IMR-90 (cell line): ENCODE measurements around the gene RRP1B. TPM values are rescaled to one million over a fixed set of nuclear protein-coding genes. Genes with fewer than 3 reads are reported as not detected.

Experiments
- ATAC-seq: fragments of 200-7000 bp; cut with Tn5 transposase; 2 replicates; pipeline ENCODE4 v1.9.1; 2020; ENCODE audit warnings: low read depth, mild to moderate bottlenecking, moderate library complexity
- BruUV-seq: library from RNA; stranded (reverse); fragments of 400-500 nt; replicated peaks from 2 replicates; lab custom pipeline; 2021; lab: Mats Ljungman, UMichigan
- CTCF ChIA-PET: fragments of 300-600 bp; formaldehyde crosslinking; extraction: SDS; loops from one replicate; lab custom pipeline; 2021; ENCODE audit warnings: antibody characterized with exemption; lab: Yijun Ruan, JAX
- POLR2A ChIA-PET: fragments of 300-600 bp; sonication (Branson Sonifier 250); formaldehyde crosslinking; loops from one replicate; lab custom pipeline; 2022; ENCODE audit warnings: antibody characterized with exemption; ENCODE audit not compliant: unreplicated experiment; lab: Charles Lee
- DNase-seq: peaks from one replicate; pipeline ENCODE4 v3.0.0; 2013
- H2AFZ ChIP-seq: replicated peaks from 2 replicates; pipeline ENCODE3; 2013; ENCODE audit warnings: low read length, mild to moderate bottlenecking; ENCODE audit not compliant: poor library complexity
- H2AK5ac ChIP-seq: 2 replicates; pipeline ENCODE4 v1.6.1; 2013; ENCODE audit warnings: low read depth, low read length, inconsistent platforms
- H2AK9ac ChIP-seq: replicated peaks from 2 replicates; pipeline ENCODE3; 2013; ENCODE audit warnings: mild to moderate bottlenecking, low read depth, low read length, moderate library complexity; ENCODE audit not compliant: poor library complexity
- H2BK120ac ChIP-seq: 2 replicates; pipeline ENCODE4 v1.6.1; 2013; ENCODE audit warnings: low read depth, low read length, inconsistent platforms
- H2BK15ac ChIP-seq: 3 replicates; pipeline ENCODE4 v1.6.1; 2013; ENCODE audit warnings: low read depth, low read length, inconsistent platforms
- H2BK20ac ChIP-seq: 2 replicates; pipeline ENCODE4 v1.6.1; 2013; ENCODE audit warnings: low read depth, mild to moderate bottlenecking, inconsistent platforms, low read length, moderate library complexity
- H2BK5ac ChIP-seq: 2 replicates; pipeline ENCODE4 v1.6.1; 2013; ENCODE audit warnings: mild to moderate bottlenecking, low read depth, low read length, inconsistent platforms; ENCODE audit not compliant: poor library complexity, severe bottlenecking
- H3K14ac ChIP-seq: replicated peaks from 2 replicates; pipeline ENCODE4 v1.6.1; 2013; ENCODE audit warnings: low read depth, low read length, inconsistent platforms
- H3K18ac ChIP-seq: 2 replicates; pipeline ENCODE4 v1.6.1; 2013; ENCODE audit warnings: low read depth, low read length, control low read depth
- H3K23ac ChIP-seq: 2 replicates; pipeline ENCODE4 v1.6.1; 2013; ENCODE audit warnings: low read depth, low read length, inconsistent platforms
- H3K27ac ChIP-seq: 2 replicates; pipeline ENCODE4 v1.5.1; 2013; ENCODE audit warnings: mild to moderate bottlenecking, control low read depth, low read length; ENCODE audit not compliant: insufficient read depth
- H3K27me3 ChIP-seq: 2 replicates; pipeline ENCODE4 v1.6.1; 2013; ENCODE audit warnings: low read length; ENCODE audit not compliant: control insufficient read depth, insufficient read depth
- H3K36me3 ChIP-seq: 2 replicates; pipeline ENCODE4 v1.6.1; 2013; ENCODE audit warnings: low read length, mixed read lengths; ENCODE audit not compliant: control insufficient read depth, insufficient read depth
- H3K4ac ChIP-seq: 2 replicates; pipeline ENCODE4 v1.6.1; 2013; ENCODE audit warnings: low read depth, low read length, inconsistent platforms
- H3K4me1 ChIP-seq: 2 replicates; pipeline ENCODE4 v1.6.1; 2013; ENCODE audit warnings: low read length, mixed read lengths; ENCODE audit not compliant: control insufficient read depth, insufficient read depth
- H3K4me2 ChIP-seq: 2 replicates; pipeline ENCODE4 v1.6.1; 2013; ENCODE audit warnings: low read depth, mild to moderate bottlenecking, control low read depth, low read length, moderate library complexity
- H3K4me3 ChIP-seq: 2 replicates; pipeline ENCODE4 v1.5.1; 2013; ENCODE audit warnings: low read depth, mild to moderate bottlenecking, control low read depth, low read length, moderate library complexity; ENCODE audit not compliant: insufficient read depth
- H3K56ac ChIP-seq: 2 replicates; pipeline ENCODE4 v1.6.1; 2013; ENCODE audit warnings: low read length, inconsistent platforms; ENCODE audit not compliant: insufficient read depth; ENCODE audit errors: extremely low read depth
- H3K79me1 ChIP-seq, 2 experiments: 2 replicates each; pipeline ENCODE4 v1.6.1; 2013; ENCODE audit warnings: low read length in 2 of 2, inconsistent platforms in 1 of 2, low read depth in 1 of 2
- H3K9ac ChIP-seq: 2 replicates; pipeline ENCODE4 v1.6.1; 2013; ENCODE audit warnings: low read depth, low read length, control low read depth
- H3K9me1 ChIP-seq: 2 replicates; pipeline ENCODE4 v1.6.1; 2013; ENCODE audit warnings: low read length, inconsistent platforms; ENCODE audit not compliant: insufficient read depth
- H3K9me3 ChIP-seq: 2 replicates; pipeline ENCODE4 v1.6.1; 2013; ENCODE audit warnings: low read length; ENCODE audit not compliant: control insufficient read depth, insufficient read depth
- H4K20me1 ChIP-seq: 2 replicates; pipeline ENCODE4 v1.6.1; 2013; ENCODE audit warnings: low read length, inconsistent platforms; ENCODE audit not compliant: insufficient read depth
- H4K5ac ChIP-seq: 2 replicates; pipeline ENCODE4 v1.6.1; 2013; ENCODE audit warnings: mild to moderate bottlenecking, low read depth, low read length, control low read depth
- H4K8ac ChIP-seq, 2 experiments: 2 replicates each; pipeline ENCODE4 v1.6.1; 2013; ENCODE audit warnings: low read depth in 2 of 2, low read length in 2 of 2, control low read depth in 1 of 2, inconsistent platforms in 1 of 2
- H4K91ac ChIP-seq: 2 replicates; pipeline ENCODE4 v1.6.1; 2013; ENCODE audit warnings: low read depth, low read length, inconsistent platforms; ENCODE audit not compliant: insufficient read depth
- CEBPB ChIP-seq: IDR thresholded peaks from 2 replicates; pipeline ENCODE4 v1.6.1; 2012; ENCODE audit warnings: low read depth, low read length, improper control_type of control experiment
- RAD21 ChIP-seq: IDR thresholded peaks from 2 replicates; pipeline ENCODE4 v1.6.1; 2012; ENCODE audit warnings: low read length, improper control_type of control experiment
- WGBS, 2 experiments: methylation state at CpG; one replicate each; pipeline versions ENCODE4 v1.1.5 to v1.1.7; 2013; ENCODE audit warnings: missing lambda C conversion rate in 2 of 2; ENCODE audit not compliant: insufficient read length in 1 of 2; ENCODE audit errors: extremely low coverage in 2 of 2; 5-methylcytosine and 5-hydroxymethylcytosine counted together
- dilution Hi-C: fragments of 300-500 bp; cut with HindIII; formaldehyde crosslinking; loops from one replicate; pipeline ENCODE4 v1.14.3; 2018; ENCODE audit warnings: low sequenced_read_pairs; ENCODE audit not compliant: unreplicated experiment
- in situ Hi-C: fragments of 300-500 bp; cut with MboI; formaldehyde crosslinking; loops from 3 replicates; pipeline ENCODE4 v1.14.3; 2019; ENCODE audit warnings: low sequenced_read_pairs, inconsistent platforms, mixed read lengths
- intact Hi-C: fragments of 100-400 bp; cut with micrococcal nuclease; formaldehyde crosslinking; loops from 2 replicates; pipeline ENCODE4 v1.10.0; 2022
- polyA plus RNA-seq, 3 experiments: library from polyadenylated mRNA; depleted of rRNA; stranded (reverse); fragments of >200 nt; gene quantifications; 2 replicates each; pipeline ENCODE4 v1.2.3, GENCODE V29; 2012; ENCODE audit warnings: low replicate concordance in 1 of 3
- total RNA-seq: library from RNA; depleted of rRNA; stranded (reverse); fragments of >200 nt; gene quantifications from 2 replicates; pipeline ENCODE4 v1.2.3, GENCODE V29; 2012

The RRP1B gene
- total and polyA plus RNA-seq, 2 of the 4 experiments (the other 2 are of a cell fraction): 11.1 to 16.1 TPM

DNA sequence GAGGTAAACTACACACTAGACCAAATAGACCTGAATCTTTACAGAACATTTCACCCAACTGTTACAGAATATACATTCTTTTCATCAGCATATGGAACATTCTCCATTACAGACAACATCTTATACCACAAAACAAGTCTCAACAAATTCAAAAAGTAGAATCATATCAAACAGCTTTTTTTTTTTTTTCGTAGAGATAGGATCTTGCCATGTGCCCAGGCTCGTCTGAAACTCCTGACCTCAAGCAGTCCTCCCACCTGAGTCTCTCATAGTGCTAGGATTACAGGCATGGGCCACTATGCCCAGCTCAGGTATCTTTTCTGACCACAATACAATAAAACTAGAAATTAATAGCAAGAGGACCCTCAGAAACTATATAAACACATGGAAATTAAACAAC lies 36.6 kb upstream of the RRP1B start:
- H4K8ac ChIP-seq: no peak overlapping the region
- H3K27me3 ChIP-seq: no peaks in the 10 kb centered on the region; the same call in 1 of the 2 replicates
- H2AK9ac ChIP-seq: no peak overlapping the region
- intact Hi-C loops: no loop called here
- DNase-seq (no peak), ATAC-seq (no peak)
- peaks cover 4% of the 10 kb centered on the region for H3K4me1 ChIP-seq
- no peak overlapping the region for H3K4me2 ChIP-seq
- ChIA-PET CTCF (no interaction called here), POLR2A (no interaction called here)
- no peak overlapping the region for H3K9ac ChIP-seq
- BruUV-seq: no TSS peak
- in situ Hi-C loops: no loop called here
- no CpG with 5 or more reads among the region's 2 CpGs for WGBS, 2 experiments
- H3K36me3 ChIP-seq: no peaks in the 10 kb centered on the region
- H2BK20ac ChIP-seq: no peak overlapping the region
- no peak overlapping the region for H3K27ac ChIP-seq
- no peak overlapping the region for H3K23ac ChIP-seq
- dilution Hi-C loops: no loop called here
- no peak overlapping the region for H3K14ac ChIP-seq
- no peak overlapping the region for H4K91ac ChIP-seq
- H2AK5ac ChIP-seq: no peak overlapping the region
- no peaks in the 10 kb centered on the region for H3K79me1 ChIP-seq
- H2BK15ac ChIP-seq: no peak overlapping the region
- H3K18ac ChIP-seq: no peak overlapping the region
- peaks cover 4% of the 10 kb centered on the region; the same call in 1 of the 2 replicates for H3K9me1 ChIP-seq
- H2BK120ac ChIP-seq: no peak overlapping the region
- TF ChIP-seq RAD21 (no peak), CEBPB (no peak)
- H3K9me3 ChIP-seq: peaks cover 9% of the 10 kb centered on the region
- no peak overlapping the region for H4K5ac ChIP-seq
- no peak overlapping the region for H2AFZ ChIP-seq
- no peak overlapping the region for H3K4me3 ChIP-seq
- no peaks in the 10 kb centered on the region for H4K20me1 ChIP-seq
- H3K56ac ChIP-seq: no peak overlapping the region
- H2BK5ac ChIP-seq: no peak overlapping the region
- H3K4ac ChIP-seq: no peak overlapping the region
